ENCODE results near the gene LPAR4. TPM values are rescaled to one million over a fixed set of nuclear protein-coding genes. Genes with fewer than 3 reads are reported as not detected.

The LPAR4 gene
- polyA plus RNA-seq, 1 donor (not counting 4 experiments of a cell fraction or from before 2014, with no cell fraction given): not detected

DNA sequence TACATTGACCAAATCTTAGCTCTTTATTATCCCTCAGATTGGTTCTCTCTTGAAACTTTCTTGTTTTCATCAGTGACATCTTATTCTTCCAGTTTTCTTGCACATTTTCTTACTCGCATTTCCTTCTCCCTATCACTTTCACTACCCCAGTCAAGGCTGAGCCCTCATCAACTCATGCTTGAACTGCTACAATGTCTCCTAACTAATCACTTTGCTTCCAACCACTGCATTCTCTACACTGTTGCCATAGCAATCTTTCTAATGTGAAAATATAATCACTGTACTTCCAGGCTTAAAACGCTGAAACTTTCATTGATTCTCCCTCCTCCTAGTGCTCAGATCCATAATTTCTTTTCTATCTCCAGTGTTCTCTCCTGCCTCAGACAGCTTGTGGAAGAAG, 22.2 kb upstream of the LPAR4 start:
- Histone ChIP-seq H4K20me1 (ENCODE audit: control insufficient read depth, extremely low read depth, insufficient read depth, low read length) (no peaks in the 10 kb centered on the region), H3K79me2 (ENCODE audit: control insufficient read depth, insufficient read depth, low read length) (no peaks in the 10 kb centered on the region), H3K4me3 (ENCODE audit: control insufficient read depth in 2 of 3, extremely low read depth in 1 of 3, insufficient read depth in 2 of 3, low read depth in 1 of 3, low read length in 3 of 3) (no peak overlapping the region), H3K36me3 (ENCODE audit: control insufficient read depth in 2 of 2, extremely low read depth in 1 of 2, insufficient read depth in 2 of 2, low read length in 2 of 2) (no peaks in the 10 kb centered on the region), H3K9me3 (ENCODE audit: control insufficient read depth, low read depth, low read length) (no peaks in the 10 kb centered on the region), H3K4me1 (ENCODE audit: control insufficient read depth, extremely low read depth, insufficient read depth, low read length) (no peaks in the 10 kb centered on the region), H3K4me2 (ENCODE audit: control insufficient read depth, extremely low read depth, insufficient read depth, low read depth, low read length) (no peak overlapping the region), H3K27me3 (ENCODE audit: control insufficient read depth, extremely low read depth, insufficient read depth, low read length) (no peaks in the 10 kb centered on the region), H2AFZ (ENCODE audit: control insufficient read depth, low read length) (no peak overlapping the region), H3K27ac (ENCODE audit: control insufficient read depth, insufficient read depth, low read length) (no peak overlapping the region), H3K9ac (ENCODE audit: control insufficient read depth, extremely low read depth, insufficient read depth, low read length) (no peak overlapping the region), H3K9me1 (ENCODE audit: control insufficient read depth, extremely low read depth, insufficient read depth, low read length) (no peaks in the 10 kb centered on the region)
- FAIRE-seq: no peak
- dilution Hi-C loops (cut with MboI; ENCODE audit: extremely low pct_ligation_motif_present, low sequenced_read_pairs): no loop called here
- TF ChIP-seq EZH2 (IDR thresholded peaks at IDR 0.05; ENCODE audit: low read length): no peak
- TF ChIP-seq, protein P1, sequence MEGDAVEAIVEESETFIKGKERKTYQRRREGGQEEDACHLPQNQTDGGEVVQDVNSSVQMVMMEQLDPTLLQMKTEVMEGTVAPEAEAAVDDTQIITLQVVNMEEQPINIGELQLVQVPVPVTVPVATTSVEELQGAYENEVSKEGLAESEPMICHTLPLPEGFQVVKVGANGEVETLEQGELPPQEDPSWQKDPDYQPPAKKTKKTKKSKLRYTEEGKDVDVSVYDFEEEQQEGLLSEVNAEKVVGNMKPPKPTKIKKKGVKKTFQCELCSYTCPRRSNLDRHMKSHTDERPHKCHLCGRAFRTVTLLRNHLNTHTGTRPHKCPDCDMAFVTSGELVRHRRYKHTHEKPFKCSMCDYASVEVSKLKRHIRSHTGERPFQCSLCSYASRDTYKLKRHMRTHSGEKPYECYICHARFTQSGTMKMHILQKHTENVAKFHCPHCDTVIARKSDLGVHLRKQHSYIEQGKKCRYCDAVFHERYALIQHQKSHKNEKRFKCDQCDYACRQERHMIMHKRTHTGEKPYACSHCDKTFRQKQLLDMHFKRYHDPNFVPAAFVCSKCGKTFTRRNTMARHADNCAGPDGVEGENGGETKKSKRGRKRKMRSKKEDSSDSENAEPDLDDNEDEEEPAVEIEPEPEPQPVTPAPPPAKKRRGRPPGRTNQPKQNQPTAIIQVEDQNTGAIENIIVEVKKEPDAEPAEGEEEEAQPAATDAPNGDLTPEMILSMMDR (optimal IDR thresholded peaks at IDR 0.05 in 1 of 3, IDR thresholded peaks at IDR 0.05 in 1 of 3, conservative IDR thresholded peaks at IDR 0.05 in 1 of 3; ENCODE audit: extremely low read depth in 1 of 3, insufficient read depth in 2 of 3, low read length in 3 of 3): no peak
- DNase-seq (ENCODE audit: low read depth, low spot score): no peak

DNA sequence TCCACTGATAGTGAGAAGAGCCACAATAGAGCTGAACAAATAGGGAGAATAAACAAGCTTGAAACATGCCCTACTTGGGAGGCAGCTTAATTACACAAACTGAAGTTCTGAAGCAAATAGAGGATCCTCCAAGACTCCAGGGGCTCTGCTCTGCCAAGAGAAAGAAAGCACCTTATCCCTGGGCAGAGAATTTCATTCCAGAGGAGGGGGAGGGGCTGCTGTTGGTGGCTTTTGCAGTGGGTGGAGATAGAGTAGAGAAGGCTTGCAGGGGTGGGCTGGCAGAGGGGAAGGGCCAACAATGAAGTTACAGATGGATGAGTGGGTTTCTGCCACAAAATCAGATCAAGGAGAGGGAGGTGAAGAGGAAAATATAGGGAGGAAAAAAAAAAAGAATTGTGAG, 1.0 kb upstream of the LPAR4 start:
- TF ChIP-seq EZH2 (IDR thresholded peaks at IDR 0.05; ENCODE audit: low read length): no peak
- TF ChIP-seq, protein P1 (optimal IDR thresholded peaks at IDR 0.05 in 1 of 3, IDR thresholded peaks at IDR 0.05 in 1 of 3, conservative IDR thresholded peaks at IDR 0.05 in 1 of 3; ENCODE audit: extremely low read depth in 1 of 3, insufficient read depth in 2 of 3, low read length in 3 of 3): no peak
- Histone ChIP-seq H3K27ac (ENCODE audit: control insufficient read depth, insufficient read depth, low read length) (no peak overlapping the region), H3K36me3 (ENCODE audit: control insufficient read depth in 2 of 2, extremely low read depth in 1 of 2, insufficient read depth in 2 of 2, low read length in 2 of 2) (no peaks in the 10 kb centered on the region), H3K9me3 (ENCODE audit: control insufficient read depth, low read depth, low read length) (no peaks in the 10 kb centered on the region), H3K27me3 (ENCODE audit: control insufficient read depth, extremely low read depth, insufficient read depth, low read length) (no peaks in the 10 kb centered on the region), H3K79me2 (ENCODE audit: control insufficient read depth, insufficient read depth, low read length) (no peaks in the 10 kb centered on the region), H4K20me1 (ENCODE audit: control insufficient read depth, extremely low read depth, insufficient read depth, low read length) (no peaks in the 10 kb centered on the region), H3K4me2 (ENCODE audit: control insufficient read depth, extremely low read depth, insufficient read depth, low read depth, low read length) (no peak overlapping the region), H3K4me3 (ENCODE audit: control insufficient read depth in 2 of 3, extremely low read depth in 1 of 3, insufficient read depth in 2 of 3, low read depth in 1 of 3, low read length in 3 of 3) (no peak overlapping the region), H3K9me1 (ENCODE audit: control insufficient read depth, extremely low read depth, insufficient read depth, low read length) (no peaks in the 10 kb centered on the region), H3K9ac (ENCODE audit: control insufficient read depth, extremely low read depth, insufficient read depth, low read length) (no peak overlapping the region), H2AFZ (ENCODE audit: control insufficient read depth, low read length) (no peak overlapping the region), H3K4me1 (ENCODE audit: control insufficient read depth, extremely low read depth, insufficient read depth, low read length) (no peaks in the 10 kb centered on the region)
- FAIRE-seq (no peak), DNase-seq (ENCODE audit: low read depth, low spot score) (no peak)
- dilution Hi-C loops (cut with MboI; ENCODE audit: extremely low pct_ligation_motif_present, low sequenced_read_pairs): no loop called here
